Activated B cell treated with CpG ODN at 0.5 μM for 24 hours (primary cell): Measurements from ENCODE around the gene GPR17. TPM values are rescaled to one million over a fixed set of nuclear protein-coding genes. Genes with fewer than 3 reads are reported as not detected.

Experiments used
- ATAC-seq: fragments of 200-7000 bp; cut with Tn5 transposase; one replicate; pipeline ENCODE4 v1.10.0; 2021; ENCODE audit warnings: low read depth, mild to moderate bottlenecking, moderate library complexity
- CTCF ChIA-PET: fragments of 350-600 bp; sonication (Branson Sonifier 250); formaldehyde crosslinking; loops from one replicate; lab custom pipeline; 2021; ENCODE audit warnings: antibody characterized with exemption; lab: Charles Lee
- POLR2A ChIA-PET: fragments of 350-600 bp; sonication (Branson Sonifier 250); formaldehyde crosslinking; loops from one replicate; lab custom pipeline; 2021; ENCODE audit warnings: antibody characterized with exemption; lab: Charles Lee
- DNase-seq: peaks from one replicate; pipeline ENCODE4 v3.0.0; 2022
- H3K27ac Mint-ChIP-seq: one replicate; pipeline ENCODE4 v1.8.0; 2020; ENCODE audit warnings: mixed read lengths
- H3K27me3 Mint-ChIP-seq: one replicate; pipeline ENCODE4 v1.8.0; 2021; ENCODE audit warnings: mixed read lengths
- H3K36me3 Mint-ChIP-seq: one replicate; pipeline ENCODE4 v1.8.0; 2021; ENCODE audit warnings: low read depth, mixed read lengths
- H3K4me1 Mint-ChIP-seq: one replicate; pipeline ENCODE4 v1.8.0; 2021; ENCODE audit warnings: mixed read lengths
- H3K4me3 Mint-ChIP-seq: one replicate; pipeline ENCODE4 v1.8.0; 2020; ENCODE audit warnings: mild to moderate bottlenecking, mixed read lengths
- H3K9me3 Mint-ChIP-seq: one replicate; pipeline ENCODE4 v1.8.0; 2020; ENCODE audit warnings: mixed read lengths
- CTCF ChIP-seq: fragments of 200-600 bp; IDR thresholded peaks from one replicate; pipeline ENCODE4 v1.8.0; 2022; ENCODE audit warnings: antibody characterized with exemption, mild to moderate bottlenecking
- intact Hi-C: fragments of 100-400 bp; cut with micrococcal nuclease; formaldehyde crosslinking; loops from one replicate; pipeline ENCODE4 v1.15.1; 2024
- total RNA-seq: library from RNA; stranded (reverse); gene quantifications from 2 replicates; pipeline ENCODE4 v1.2.3, GENCODE V29; 2022

The GPR17 gene
- total RNA-seq, 1 donor from 2014 or later, result not detected

GRCh38 chr2:127644066-127645025 is 1.6 kb upstream of the GPR17 start:
- Mint-ChIP-seq H3K4me3 (no peak overlapping the region), H3K9me3 (no peaks in the 10 kb centered on the region), H3K36me3 (no peaks in the 10 kb centered on the region), H3K27me3 (no peaks in the 10 kb centered on the region), H3K4me1 (peaks cover 55% of the 10 kb centered on the region), H3K27ac (peak overlapping the region; percentile 70)
- no peak for TF ChIP-seq CTCF
- no peak for DNase-seq
- ChIA-PET POLR2A (no interaction called here), CTCF (interaction anchor here (1.2 to 2.9 kb wide), 2 partner anchors 10 to 53 kb away, joined by 3 to 16 read pairs; no protein-coding TSS in a partner anchor)
- ATAC-seq, result no peak
- intact Hi-C loops, result no loop called here

- ChIA-PET CTCF (interaction anchor here (1.2 to 2.9 kb wide), 2 partner anchors 9 to 54 kb away, joined by 3 to 16 read pairs; no protein-coding TSS in a partner anchor), POLR2A (no interaction called here)
- Mint-ChIP-seq H3K4me1 (peaks cover 55% of the 10 kb centered on the region), H3K36me3 (no peaks in the 10 kb centered on the region), H3K27ac (peak overlapping the region; percentile 70), H3K9me3 (no peaks in the 10 kb centered on the region), H3K4me3 (no peak overlapping the region), H3K27me3 (no peaks in the 10 kb centered on the region)
- ATAC-seq, result no peak
- intact Hi-C loops, result no loop called here
- TF ChIP-seq CTCF, result no peak
- DNase-seq, result no peak
Measured at GRCh38 chr2:127645026-127645394, 943 bp upstream of the GPR17 start.

DNA sequence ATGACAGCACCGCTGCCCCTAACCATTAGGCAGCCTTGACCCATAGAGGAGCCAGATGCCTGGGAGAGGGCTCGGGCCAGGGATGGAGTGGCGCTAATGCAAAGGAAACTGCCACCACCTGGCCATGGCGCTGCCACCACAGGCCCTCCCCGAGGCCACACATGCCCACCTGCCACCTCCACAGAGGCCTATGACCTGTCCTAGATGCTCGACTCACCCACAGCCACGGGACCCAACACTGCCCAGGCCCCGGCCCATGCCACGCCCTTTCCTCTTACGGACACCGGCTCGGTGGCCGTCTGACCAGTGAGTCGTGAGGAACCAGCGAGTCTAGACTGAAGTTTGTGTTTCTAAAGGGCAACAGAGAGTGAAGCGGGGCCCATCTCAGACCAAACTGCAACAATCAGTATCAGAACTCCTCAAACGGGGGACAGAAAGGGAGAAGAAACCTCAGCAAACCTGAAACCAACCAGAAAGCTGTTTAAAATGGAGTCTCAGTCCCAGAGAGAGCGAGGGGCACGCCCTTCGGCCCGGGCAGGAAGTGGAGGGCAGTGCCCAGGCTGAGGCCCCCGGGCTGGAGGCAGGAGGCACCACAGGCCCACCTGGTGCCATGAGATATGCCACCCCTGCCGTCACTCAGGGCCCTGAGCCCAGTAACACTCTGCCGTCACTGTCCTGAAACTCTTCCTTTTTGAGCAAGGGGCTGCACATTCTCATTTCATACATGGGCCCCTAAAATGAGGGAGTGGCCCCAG is 711 bp downstream of the GPR17 start:
- intact Hi-C loops, result no loop called here
- Mint-ChIP-seq H3K36me3 (no peaks in the 10 kb centered on the region), H3K27ac (no peak overlapping the region), H3K9me3 (no peaks in the 10 kb centered on the region), H3K4me3 (no peak overlapping the region), H3K4me1 (peaks cover 49% of the 10 kb centered on the region), H3K27me3 (no peaks in the 10 kb centered on the region)
- POLR2A ChIA-PET, result no interaction called here
- no peak for TF ChIP-seq CTCF
- CTCF ChIA-PET, result interaction anchor here (11.3 kb wide), 1 partner anchor 54 kb away, joined by 289 read pairs; no protein-coding TSS in a partner anchor
- ATAC-seq (no peak), DNase-seq (no peak)

- intact Hi-C loops, result loop anchor here (2.0 kb wide), 1 partner anchor 15 kb away; no protein-coding TSS in a partner anchor
- CTCF ChIA-PET, result interaction anchor here (11.3 kb wide), 1 partner anchor 54 kb away, joined by 289 read pairs; no protein-coding TSS in a partner anchor
- no peak overlapping the region for H3K4me3 Mint-ChIP-seq
- H3K27ac Mint-ChIP-seq, result peak overlapping the region; percentile 38
- no peaks in the 10 kb centered on the region for H3K36me3 Mint-ChIP-seq
- POLR2A ChIA-PET, result interaction anchor here (4.5 kb wide), 1 partner anchor 56 kb away, joined by 34 read pairs; no protein-coding TSS in a partner anchor
- DNase-seq (no peak), ATAC-seq (no peak)
- no peaks in the 10 kb centered on the region for H3K9me3 Mint-ChIP-seq
- H3K4me1 Mint-ChIP-seq, result peaks cover 54% of the 10 kb centered on the region
- H3K27me3 Mint-ChIP-seq, result no peaks in the 10 kb centered on the region
- no peak for TF ChIP-seq CTCF
Measured at GRCh38 chr2:127647242-127648190, 1.6 kb downstream of the GPR17 start.
